HL-60 (cell line): ENCODE data around the gene ZNF768.

ENCODE experiments used
- DNase-seq, 2 experiments: peaks; one replicate each; pipeline ENCODE4 v3.0.0-alpha.2; 2010 to 2020; ENCODE audit warnings: low read depth in 1 of 2, low spot score in 1 of 2
- H3K27ac ChIP-seq: fragments of 250-450 bp; sonication (Bioruptor Pico); replicated peaks from 2 replicates; pipeline ENCODE4 v1.5.1; 2020; ENCODE audit warnings: mild to moderate bottlenecking, moderate library complexity
- H3K27me3 ChIP-seq: fragments of 250-450 bp; sonication (Bioruptor Pico); 2 replicates; pipeline ENCODE4 v1.5.1; 2021; ENCODE audit warnings: mild to moderate bottlenecking, moderate library complexity; ENCODE audit not compliant: insufficient read depth, poor library complexity, severe bottlenecking
- H3K4me3 ChIP-seq: replicated peaks from 2 replicates; pipeline ENCODE4 v1.5.1; 2011; ENCODE audit warnings: mild to moderate bottlenecking, control low read depth, low read length; ENCODE audit not compliant: insufficient read depth
- CTCF ChIP-seq: IDR thresholded peaks from one replicate; pipeline ENCODE4 v1.5.1; 2011; ENCODE audit warnings: low read length, control low read depth, inconsistent platforms; ENCODE audit not compliant: insufficient read depth
- GABPA ChIP-seq: IDR thresholded peaks from 2 replicates; pipeline ENCODE4 v1.6.1; 2012; ENCODE audit warnings: low read depth
- POLR2AphosphoS5 ChIP-seq: IDR thresholded peaks from 2 replicates; pipeline ENCODE4 v1.6.1; 2012; ENCODE audit warnings: low read depth
- REST ChIP-seq: IDR thresholded peaks from 2 replicates; pipeline ENCODE4 v1.6.1; 2012; ENCODE audit warnings: low read depth; ENCODE audit not compliant: insufficient replicate concordance
- SPI1 ChIP-seq: IDR thresholded peaks from 2 replicates; pipeline ENCODE4 v1.6.1; 2012; ENCODE audit warnings: low read depth, mild to moderate bottlenecking, borderline replicate concordance

The ZNF768 gene

GRCh38 chr16:30567991-30568638 lies 41.7 kb upstream of the ZNF768 start:
- DNase-seq, result peak; percentile 75 to 87
- peak overlapping the region; percentile 49 for H3K27ac ChIP-seq
- TF ChIP-seq GABPA (no peak), POLR2AphosphoS5 (no peak), REST (no peak), CTCF (no peak), SPI1 (no peak)
- no peaks in the 10 kb centered on the region for H3K27me3 ChIP-seq
- H3K4me3 ChIP-seq, result no peak overlapping the region

GRCh38 chr16:30567160-30567990 lies 41.0 kb upstream of the ZNF768 start:
- no peak for TF ChIP-seq GABPA
- TF ChIP-seq REST, result no peak
- TF ChIP-seq POLR2AphosphoS5, result no peak
- TF ChIP-seq SPI1, result no peak
- no peak for TF ChIP-seq CTCF
- Histone ChIP-seq H3K4me3 (no peak overlapping the region), H3K27ac (peak overlapping the region; percentile 49), H3K27me3 (no peaks in the 10 kb centered on the region)
- DNase-seq, result no peak

- Histone ChIP-seq H3K27ac (no peak overlapping the region), H3K27me3 (no peaks in the 10 kb centered on the region), H3K4me3 (no peak overlapping the region)
- DNase-seq, result no peak
- TF ChIP-seq CTCF, result no peak
- no peak for TF ChIP-seq REST
- TF ChIP-seq POLR2AphosphoS5, result no peak
Observed at GRCh38 chr16:30566531-30566930, 40.2 kb upstream of the ZNF768 start.
